ENCODE results near the gene IFNGR1.

IFNGR1 gene

DNA sequence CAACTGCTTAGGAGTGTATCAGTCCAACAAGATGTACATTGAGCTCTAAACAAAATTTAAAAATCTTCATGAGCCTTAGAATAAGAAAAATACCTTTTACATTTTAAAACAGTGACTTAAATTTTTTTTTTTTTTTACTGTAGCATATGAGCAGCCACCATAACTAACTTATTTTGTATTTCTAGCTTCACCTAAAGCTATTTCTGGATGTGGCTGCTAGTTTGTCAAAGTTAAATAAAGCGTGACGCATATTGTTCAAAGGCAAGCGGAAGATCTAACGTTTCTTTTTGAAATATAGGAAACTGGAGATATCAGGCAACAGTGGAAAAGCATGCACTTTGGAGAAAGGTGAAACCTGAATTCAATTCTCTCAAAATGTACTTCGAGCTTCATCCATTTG lies 42.5 kb downstream of the IFNGR1 start:
- no peak for DNase-seq

- no peak for DNase-seq
These were observed 43.3 kb downstream of the IFNGR1 start for GRCh38 chr6:137175868-137176245.

- no peak for DNase-seq
These were observed 43.9 kb downstream of the IFNGR1 start for GRCh38 chr6:137175157-137175867.

GRCh38 chr6:137173501-137173900 lies 45.7 kb downstream of the IFNGR1 start, which contains the start of gene IL22RA2:
Gene IL22RA2, minus strand, starts transcription at chr6:137173644. Its CDS starts 11,895 bp downstream, at chr6:137161749.
- DNase-seq = no peak

DNA sequence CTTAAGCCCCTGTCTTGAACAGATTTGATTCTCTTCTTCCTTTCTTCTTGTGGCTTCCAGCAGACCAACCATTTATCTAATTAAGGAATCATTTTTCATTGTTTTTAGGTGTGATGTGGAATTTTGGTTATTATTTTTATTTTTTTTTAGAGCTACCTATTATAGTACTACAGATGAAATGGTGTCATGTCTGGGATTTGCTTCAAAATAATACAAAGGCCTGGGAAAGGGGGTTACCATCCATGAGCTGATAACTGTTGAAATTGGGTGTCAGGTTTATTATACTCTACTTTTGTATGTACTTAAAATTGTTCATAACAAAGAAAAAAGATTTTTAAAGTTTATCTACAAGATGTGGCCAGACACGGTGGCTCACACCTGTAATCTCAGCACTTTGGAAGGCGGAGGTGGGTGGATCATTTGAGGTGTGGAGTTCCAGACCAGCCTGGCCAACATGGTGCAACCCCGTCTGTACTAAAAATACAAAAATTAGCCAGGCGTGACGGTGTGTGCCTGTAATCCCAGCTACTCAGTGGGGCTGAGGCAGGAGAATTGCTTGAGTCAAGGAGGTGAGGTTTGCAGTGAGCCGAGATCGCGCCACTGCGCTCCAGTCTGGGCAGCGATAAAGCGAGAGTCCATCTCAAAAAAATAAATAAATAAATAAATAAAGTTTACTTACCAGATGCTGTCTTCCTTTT lies 46.3 kb downstream of the IFNGR1 start:
- no peak for DNase-seq

GRCh38 chr6:137171824-137172733 lies 47.1 kb downstream of the IFNGR1 start:
- DNase-seq = no peak

GRCh38 chr6:137171053-137171374 lies 48.2 kb downstream of the IFNGR1 start:
- DNase-seq = no peak

DNA sequence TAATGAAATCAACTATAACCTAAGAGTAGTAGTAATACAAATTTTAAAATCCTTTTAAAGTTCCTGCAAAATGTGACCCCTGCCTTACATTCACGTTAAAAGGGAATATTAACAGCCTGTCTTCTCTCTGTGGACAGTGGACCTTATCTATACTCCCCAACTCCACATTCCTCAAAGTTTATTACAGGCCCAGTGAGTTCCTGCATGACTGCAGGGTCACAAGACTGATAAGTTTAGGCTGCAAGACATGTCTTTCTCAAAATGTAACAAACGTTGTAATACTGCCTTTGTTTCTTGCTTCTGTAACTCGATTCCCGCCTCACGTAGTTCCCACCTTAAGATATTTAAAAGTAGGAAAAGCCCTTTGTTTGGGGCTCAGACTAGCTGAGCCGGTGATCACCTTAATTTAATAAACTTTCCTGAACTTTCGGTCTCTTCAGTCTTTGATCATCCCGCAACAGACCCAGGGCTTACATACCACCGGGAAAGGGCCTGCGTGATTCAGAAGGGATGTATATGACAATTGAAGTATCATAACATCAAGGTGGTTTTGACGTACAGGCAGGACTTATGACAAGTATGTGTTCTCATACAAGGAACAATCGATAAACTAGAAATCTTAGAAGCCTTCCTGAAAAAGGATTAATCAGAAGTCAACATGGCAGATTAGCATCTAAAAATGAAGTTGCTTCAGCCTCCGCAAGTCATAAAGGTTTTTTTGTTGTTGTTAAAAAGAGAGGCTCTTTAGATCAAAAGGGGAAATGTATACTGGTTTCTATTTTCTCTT lies 48.7 kb downstream of the IFNGR1 start:
- no peak for DNase-seq

GRCh38 chr6:137167702-137168377 lies 51.3 kb downstream of the IFNGR1 start:
- no peak for DNase-seq

- no peak for DNase-seq
These were observed 52.7 kb downstream of the IFNGR1 start for GRCh38 chr6:137166247-137167098.

- DNase-seq = no peak
These were observed 53.6 kb downstream of the IFNGR1 start for GRCh38 chr6:137165375-137166246.

- DNase-seq = no peak
These were observed 55.4 kb downstream of the IFNGR1 start for GRCh38 chr6:137163732-137164318.

GRCh38 chr6:137162692-137163306 lies 56.4 kb downstream of the IFNGR1 start:
- no peak for DNase-seq

- no peak for DNase-seq
These were observed 57.2 kb downstream of the IFNGR1 start for GRCh38 chr6:137161949-137162348.

GRCh38 chr6:137160763-137161162 lies 58.4 kb downstream of the IFNGR1 start:
- no peak for DNase-seq

- DNase-seq = no peak
These were observed 59.3 kb downstream of the IFNGR1 start for GRCh38 chr6:137159912-137160311.

- DNase-seq = no peak
These were observed 61.6 kb downstream of the IFNGR1 start for GRCh38 chr6:137157601-137158000.

GRCh38 chr6:137156650-137157049 lies 62.5 kb downstream of the IFNGR1 start:
- DNase-seq = no peak

DNA sequence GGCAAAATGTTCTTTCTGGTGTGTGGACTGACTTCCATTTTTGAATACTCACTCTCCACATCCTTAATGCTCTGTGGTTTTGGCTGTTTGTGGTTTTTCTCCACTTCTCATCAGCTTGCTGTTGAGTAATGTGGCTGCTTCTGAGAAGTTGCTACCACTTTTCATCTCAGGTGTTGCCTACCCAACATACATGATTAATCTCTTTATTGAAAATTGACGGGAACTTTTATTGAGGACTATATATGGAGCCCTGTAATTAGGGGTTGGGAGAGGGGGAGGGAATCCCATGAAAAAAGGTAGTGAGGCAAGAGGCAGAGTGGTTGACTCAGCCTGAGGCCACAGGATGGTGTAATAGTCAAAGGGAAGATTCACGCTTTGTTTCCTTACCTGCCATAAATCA lies 63.4 kb downstream of the IFNGR1 start:
- DNase-seq = no peak
